HG03432 (cell line): ENCODE results near the gene SLC6A16.
"Not testable (repeated sequence)": the region's sequence is repeated elsewhere in the genome, so short reads cannot be mapped to it uniquely, and the experiment has no call there.

ENCODE experiments used
- ATAC-seq: cut with Tn5 transposase; IDR thresholded peaks from one replicate; pipeline ENCODE4 v1.9.1; 2021; ENCODE audit warnings: mild to moderate bottlenecking, moderate library complexity; ENCODE audit not compliant: unreplicated experiment

SLC6A16 gene

DNA sequence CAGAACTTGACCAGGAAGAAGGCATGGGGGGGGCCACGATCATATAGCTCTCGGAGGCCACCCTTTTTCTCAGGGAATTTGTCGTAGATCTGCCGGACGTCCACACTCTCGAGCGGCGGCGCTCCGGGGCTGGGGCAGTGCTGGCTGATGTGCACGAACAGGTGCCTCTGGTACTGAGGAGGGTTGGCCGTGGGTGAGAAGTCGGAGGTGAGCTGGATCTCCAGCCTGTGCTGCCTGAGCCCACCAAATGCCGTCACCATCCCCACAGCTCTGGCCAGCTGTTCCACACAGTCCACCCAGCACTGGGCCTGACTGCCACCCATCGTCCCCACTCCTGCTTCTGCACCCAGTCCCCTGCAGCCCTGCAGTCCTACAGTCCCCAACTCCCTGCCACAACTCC, 22.2 kb upstream of the SLC6A16 start:
- ATAC-seq, result no peak

DNA sequence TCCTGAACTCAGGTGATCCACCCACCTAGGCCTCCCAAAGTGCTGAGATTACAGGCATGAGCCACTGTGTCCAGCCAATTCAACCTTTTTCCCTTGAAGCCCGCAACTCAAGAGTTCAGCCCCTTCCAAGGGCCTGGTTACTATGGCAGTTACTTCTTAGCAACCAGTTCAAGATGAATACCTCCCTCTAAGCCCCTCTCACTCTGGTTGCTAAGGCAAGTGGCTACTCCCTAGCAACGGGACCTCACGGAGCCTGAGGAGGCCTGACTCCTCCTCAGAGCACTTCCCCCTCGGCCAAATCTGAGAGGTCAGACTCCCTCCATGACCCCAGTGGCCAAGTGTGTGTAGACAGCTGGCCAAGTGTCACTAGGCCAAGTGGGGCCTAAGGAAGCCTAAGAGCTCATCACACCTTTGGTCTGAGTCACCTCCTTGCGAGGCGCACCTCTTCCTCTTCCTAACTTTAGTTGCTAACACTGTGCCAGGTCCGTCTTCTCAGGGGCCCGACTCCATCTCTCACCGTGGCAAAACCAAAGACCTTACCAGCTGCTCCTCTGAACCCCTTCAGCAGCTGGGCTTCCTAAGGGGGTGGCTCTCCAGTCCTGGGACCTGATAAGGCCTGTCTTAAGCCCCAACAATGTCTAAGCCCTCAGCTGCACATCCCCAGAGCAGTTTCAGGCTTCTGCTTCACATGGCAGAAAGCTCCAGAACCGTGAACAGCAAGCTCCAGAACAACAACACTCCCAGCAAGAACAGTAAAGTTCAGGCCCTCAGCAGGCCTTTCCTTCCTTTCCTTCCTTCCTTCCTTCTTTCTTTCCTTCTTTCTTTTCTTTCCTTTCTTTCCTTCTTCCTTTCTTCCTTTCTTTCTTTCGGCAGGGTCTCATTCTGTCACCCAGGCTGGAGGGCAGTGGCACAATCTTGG, 19.8 kb upstream of the SLC6A16 start:
- ATAC-seq, result no peak

DNA sequence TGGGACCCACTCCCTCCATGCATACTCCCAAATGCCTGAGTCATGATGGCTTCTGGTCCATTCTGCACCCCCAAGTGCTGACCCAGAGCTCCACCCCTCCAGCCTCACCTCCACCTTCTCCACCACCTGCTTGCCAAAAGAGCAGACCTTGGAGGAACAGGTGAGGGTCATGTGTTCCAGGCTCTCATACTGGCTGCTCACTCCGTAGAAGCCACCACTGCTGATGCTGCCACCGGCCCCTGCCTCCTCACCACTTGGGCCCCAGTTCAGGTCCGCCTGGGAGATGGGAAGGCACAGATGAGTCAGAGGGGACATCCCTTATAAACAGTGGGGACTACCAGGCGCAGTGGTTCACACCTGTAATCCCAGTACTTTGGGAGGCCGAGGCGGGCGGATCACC, 18.1 kb upstream of the SLC6A16 start:
- no peak for ATAC-seq

DNA sequence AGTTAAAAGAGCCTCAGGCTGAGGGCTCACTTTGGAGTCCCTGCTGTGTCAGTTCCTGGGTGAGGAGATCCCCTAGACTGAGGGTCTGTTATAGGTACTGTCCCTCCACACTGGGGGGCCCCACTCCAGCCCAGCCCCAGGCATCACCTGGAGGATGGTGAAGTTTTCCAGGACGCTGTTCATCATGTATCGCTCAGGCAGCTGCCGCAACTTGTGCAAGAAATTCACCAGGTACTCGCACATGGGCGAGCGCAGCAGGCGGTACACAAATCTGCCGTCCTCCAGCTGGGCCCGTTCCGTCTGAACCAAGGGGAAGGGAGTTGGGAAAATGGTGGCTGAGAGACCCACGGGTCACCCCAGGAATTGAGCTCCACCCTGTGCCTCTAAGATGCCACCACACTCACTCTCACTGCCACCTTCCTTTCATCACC, 17.3 kb upstream of the SLC6A16 start:
- no peak for ATAC-seq

DNA sequence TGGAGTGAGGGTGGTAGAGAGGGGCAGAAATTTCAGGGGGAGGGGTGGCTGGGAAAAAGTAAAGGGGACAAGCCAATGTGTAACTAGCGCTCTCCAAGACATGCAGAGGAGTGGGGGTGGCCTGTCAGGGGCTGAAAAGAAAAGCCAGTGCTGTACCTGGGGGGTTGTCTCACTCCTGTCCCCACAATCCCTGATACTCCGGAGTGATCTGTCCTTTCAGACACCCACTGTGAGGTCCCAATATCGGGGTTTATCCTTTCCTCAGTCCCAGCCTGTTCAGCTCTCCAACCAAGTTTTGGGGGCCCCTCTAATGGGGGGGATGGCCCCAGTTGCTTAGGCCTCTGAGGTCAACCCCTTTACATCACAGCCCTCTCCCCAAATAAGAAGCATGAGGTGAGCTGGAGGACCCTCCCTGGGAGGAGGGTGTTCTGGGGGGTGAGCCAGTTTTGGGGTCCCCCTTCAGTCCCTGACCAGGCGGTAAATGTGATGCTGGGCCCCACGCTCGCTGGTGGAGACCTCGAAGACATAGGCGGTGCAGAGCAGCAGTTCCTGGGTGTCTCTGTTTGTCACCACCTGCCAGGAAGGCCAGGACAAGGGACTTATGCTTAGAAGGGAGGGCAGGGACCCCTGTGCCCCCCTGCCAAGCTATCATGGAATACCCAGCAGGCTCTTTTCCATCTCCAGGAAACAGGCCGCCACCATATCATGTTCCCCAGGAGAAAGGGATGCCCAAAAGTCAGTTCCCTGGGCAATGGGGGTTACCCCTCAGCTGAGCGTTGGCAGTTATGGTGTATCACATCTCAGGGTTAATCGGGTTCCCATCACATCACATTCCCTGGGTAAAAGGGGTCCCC, 16.1 kb upstream of the SLC6A16 start:
- no peak for ATAC-seq

DNA sequence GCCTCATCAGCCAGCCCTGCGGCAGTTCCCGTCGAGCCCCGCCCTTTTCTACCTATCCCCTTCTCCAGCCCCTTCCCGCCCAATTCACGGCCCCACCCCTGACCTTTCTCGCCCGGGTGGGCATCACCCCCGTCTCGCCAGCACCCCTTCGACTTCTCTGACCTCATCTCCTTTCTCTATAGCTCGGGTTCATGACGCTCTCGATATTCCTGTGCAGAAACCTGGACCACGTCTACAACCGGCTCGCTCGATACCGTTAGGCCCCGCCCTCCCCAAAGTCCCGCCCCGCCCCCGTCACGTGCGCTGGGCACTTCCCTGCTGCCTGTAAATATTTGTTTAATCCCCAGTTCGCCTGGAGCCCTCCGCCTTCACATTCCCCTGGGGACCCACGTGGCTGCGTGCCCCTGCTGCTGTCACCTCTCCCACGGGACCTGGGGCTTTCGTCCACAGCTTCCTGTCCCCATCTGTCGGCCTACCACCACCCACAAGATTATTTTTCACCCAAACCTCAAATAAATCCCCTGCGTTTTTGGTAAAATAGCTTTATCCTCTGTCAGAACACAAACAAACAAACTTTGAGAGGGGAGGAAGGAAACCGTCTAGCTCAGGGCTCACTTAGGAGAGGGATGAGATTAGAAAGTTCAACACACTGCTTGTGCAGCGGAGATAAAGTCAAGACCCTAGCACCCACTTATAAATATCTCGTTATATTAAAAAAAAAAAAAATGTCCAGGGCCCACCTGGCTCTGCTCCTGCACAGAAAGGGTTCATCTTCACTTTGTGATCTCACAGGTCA, 15.3 kb upstream of the SLC6A16 start:
- ATAC-seq, result peak; percentile 75

DNA sequence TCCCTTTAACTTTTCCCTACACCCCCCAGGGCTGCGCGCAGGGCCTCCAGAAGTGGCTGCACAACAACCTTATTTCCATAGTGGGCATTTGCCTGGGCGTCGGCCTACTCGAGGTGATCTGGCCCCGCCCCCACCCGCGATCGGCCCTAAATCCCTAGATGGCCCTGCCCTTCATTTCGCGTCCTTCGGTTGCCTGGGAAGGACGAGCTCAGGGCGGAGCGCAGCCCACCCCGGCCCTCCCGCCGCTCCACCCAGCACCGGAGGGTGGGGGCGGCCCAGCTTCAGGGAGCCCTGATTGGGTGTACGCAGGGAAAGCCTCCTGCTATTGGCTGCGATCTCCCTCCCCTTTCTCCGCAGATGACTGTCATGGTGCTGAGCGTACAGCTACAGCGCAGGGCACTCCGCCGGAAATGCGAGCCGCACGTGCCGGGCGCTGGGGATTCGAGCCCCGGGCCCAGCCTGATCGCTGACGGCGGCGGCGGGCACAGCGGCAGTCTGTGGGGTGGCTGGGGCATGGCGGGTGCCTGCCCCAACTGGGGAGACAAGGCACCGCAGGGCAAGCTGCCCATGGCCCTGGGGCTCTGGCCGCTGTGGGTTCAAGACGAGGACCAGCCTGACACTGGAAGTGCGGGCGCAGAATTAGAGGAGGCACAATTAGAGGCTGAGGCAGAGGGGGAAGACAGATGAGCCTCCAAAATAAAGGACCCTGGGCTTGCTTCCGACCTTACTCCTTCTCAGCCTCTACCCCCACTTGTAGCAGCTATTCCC, 14.5 kb upstream of the SLC6A16 start:
- ATAC-seq, result no peak

DNA sequence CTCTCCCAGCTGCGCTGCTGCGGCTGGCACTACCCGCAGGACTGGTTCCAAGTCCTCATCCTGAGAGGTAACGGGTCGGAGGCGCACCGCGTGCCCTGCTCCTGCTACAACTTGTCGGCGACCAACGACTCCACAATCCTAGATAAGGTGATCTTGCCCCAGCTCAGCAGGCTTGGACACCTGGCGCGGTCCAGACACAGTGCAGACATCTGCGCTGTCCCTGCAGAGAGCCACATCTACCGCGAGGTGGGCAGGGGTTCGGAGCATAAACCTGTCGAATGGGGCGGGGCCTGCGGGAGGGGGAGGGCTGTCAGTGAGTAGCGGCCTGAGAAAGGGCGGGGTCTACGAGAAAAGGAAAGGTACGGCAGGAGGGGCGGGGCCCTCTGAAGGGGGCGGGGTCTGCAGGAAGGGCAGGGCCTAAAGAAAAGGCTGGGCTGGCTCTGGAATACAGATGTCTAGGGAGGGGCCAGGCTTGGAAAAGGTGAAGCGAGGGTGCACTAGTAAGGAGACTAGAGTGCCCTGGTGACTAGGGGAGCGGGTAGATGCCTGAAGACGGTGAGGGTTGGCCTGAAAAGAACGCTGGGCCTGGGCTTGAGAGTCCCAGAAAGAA, 13.8 kb upstream of the SLC6A16 start:
- ATAC-seq, result no peak

DNA sequence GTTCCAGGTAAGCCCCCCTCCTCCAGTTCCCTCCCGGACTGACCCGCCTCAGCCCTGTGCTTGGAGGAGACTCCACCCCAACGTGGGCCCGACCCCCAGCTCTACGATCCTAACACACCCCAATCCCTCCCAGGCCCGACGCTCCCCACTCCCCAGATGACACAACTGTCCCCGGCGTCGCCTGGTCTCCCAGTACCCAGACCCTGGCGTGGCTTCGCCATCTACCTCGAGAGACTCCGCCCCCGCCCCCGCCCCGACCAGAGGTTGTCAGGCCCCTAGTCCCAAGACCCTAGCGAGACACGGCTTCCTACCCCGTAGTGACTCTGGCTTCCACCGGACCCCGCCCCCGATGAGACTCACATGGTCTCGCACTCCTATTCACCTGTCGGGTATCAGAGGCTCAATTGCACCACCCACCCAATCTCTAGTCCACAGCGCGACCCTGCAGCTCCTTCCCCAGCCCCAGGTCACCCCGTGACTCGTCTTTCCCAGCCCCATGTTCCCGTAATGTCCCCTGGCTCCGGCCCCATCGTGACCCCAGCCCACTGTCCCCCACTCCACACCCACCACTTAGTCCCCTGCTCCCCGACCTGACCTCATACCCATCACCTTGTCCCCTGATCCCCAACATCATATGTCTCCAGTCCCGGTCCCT, 13.2 kb upstream of the SLC6A16 start:
- no peak for ATAC-seq

DNA sequence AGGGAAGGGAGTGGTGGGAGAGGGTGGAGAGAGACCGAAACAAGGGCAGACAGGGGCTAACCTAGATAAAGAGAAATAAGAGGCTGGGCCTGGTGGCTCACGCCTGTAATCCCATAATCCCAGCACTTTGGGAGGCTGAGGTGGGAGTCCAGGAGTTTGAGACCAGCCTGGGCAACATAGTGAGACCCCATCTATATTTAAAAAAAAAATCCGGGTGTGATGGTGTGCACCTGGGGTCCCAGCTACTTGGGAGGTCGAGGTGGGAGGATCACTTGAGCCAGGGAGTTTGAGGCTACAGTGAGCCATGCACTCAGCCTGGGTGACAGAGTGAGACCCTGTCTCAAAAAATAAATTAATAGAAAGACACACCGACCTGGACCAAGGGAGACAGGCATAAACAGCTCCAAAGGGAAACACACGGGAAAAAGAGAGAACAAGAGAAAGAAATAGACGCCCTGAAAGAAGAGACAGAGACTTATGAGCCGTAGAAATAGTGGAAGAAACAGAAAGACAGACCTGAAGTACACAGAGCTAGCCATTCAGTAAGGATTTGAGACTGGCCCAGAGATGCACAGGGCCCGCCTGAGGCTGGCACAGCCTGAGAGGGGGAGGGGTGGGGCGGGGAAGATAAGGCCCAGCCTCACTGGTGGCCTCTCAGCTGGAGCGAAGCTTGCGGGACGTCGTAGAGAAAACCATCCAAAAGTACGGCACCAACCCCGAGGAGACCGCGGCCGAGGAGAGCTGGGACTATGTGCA, 12.5 kb upstream of the SLC6A16 start:
- ATAC-seq, result no peak

DNA sequence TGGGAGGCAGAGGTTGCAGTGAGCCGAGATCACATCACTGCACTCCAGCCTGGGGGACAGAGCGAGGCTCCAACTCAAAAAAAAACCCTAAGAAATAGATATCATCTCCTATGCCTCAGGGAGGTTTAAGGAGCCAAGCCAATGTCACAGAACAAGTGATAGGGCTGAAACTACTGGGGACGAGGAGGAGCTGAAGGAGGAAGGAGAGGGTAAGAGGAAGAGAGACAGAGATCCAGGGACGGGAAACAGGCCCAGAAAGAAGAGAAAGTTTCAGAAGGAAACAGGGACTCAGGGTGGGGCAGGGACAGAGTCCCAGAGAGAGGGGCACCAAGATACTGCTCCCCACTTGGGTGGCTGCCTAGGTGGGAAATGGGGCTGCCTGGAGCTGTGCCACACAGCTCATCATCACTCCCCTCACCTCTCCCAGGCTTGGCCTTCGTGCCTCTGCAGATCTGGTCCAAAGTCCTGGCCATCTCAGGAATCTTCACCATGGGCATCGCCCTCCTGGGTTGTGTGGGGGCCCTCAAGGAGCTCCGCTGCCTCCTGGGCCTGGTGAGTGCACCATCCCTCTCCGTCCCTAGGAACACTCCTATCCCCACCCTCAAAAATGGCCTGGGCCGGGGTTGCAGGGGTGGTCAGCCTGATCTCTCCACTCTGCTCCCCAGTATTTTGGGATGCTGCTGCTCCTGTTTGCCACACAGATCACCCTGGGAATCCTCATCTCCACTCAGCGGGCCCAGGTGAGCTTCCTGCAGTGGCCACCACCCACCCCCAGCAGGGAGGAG, 11.7 kb upstream of the SLC6A16 start:
- no peak for ATAC-seq

DNA sequence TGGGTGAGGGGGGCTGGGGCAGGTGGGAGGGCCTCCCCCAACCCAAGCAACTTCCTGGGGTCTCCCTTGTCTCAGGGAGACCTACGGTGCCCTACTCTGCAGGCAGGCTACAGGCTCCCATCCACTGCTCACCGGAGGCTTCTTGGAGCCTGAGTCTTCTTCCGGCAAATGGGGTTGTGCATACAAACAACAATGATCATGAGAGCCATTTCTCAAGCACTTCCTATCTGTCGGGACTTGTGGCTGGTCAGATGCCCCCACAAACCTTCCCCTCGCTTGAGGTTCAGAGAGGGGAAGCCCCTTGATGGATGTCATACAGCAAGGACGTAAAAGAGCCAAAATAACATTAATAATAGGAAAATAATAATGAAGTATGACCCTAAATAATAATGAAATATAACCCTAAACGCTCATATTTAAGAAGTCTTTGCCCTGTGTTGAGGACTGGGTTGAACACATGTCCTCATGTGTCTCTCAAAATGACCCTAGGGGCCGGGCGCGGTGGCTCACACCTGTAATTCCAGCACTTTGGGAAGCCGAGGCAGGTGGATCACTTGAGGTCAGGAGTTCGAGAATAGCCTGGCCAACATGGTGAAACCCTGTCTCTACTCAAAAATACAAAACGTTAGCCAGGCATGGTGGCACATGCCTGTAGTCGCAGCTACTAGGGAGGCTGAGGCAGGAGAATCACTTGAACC, 10.9 kb upstream of the SLC6A16 start:
- no peak for ATAC-seq

DNA sequence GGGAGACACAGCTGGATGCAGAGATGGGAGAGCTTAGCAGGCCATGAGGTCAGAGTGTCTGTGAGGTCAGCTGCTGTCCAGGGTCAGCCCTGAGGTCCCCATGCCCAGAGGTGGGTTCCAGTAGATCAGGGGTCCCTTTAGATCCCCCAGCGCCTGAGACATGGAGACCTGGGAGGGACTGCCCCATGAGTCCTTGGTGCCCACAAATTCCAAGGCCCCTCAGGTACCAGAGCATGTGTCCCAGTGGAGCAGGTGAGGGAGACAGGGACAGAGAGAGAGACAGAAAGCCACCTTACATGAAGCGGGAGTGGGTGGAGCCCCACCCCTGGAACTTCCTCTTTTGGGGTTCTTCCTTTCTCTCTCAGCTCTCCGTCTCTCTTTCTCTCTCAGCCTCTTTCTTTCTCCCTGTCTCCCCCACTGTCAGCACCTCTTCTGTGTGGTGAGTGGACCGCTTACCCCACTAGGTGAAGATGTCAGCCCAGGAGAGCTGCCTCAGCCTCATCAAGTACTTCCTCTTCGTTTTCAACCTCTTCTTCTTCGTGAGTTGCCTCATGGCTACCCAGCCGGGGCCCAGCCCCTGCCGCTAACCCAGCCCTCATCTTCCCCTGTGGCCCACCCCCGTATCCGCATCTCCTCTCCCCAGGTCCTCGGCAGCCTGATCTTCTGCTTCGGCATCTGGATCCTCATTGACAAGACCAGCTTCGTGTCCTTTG, 10.2 kb upstream of the SLC6A16 start, which contains the start of gene CD37:
CD37 (plus strand) TSS at position 336 of the 713 bp plus-strand sequence; CDS start at position 471, 135 bp downstream.
- no peak for ATAC-seq

DNA sequence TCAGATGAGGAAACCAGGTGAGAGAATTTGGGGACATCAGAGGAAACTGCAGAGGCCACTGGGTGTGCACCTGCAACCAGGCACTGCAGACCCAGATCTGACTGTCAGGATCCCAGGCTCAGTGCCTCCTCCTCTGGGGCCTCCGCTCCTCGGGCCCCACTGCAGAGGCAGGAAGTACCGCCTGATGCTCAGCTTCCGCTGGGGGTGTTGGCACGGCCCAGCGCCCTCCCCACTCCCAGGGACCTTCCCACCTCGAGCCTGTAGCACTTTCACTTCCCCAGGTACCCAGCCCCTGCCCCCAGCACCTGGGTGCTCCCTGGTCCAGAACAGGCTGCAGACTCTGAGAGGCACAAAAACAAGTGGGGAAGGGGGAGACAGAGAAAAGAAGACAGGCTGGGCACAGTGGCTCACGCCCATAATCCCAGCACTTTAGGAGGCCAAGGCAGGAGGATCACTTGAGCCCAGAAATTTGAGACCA, 8.9 kb upstream of the SLC6A16 start:
- peak; percentile 42 for ATAC-seq

DNA sequence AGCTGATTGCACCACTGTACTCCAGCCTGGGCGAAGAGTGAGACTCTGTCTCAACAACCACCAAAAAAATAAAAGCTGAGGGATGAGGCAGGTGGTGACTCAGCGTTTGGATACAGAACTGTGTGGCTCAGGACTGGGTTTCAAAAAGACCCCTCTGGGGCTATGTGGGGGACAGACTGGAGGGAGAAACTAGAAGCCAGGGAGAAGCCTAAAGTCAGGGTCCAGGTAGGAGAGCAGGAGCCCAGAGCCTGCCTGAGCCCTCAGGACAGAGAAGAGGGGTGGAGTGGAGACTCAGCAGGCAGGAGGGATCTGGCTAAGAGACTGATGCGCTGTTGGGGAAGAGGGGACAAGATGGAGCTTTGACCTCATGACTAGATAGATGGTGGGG, 8.4 kb upstream of the SLC6A16 start:
- ATAC-seq, result no peak

DNA sequence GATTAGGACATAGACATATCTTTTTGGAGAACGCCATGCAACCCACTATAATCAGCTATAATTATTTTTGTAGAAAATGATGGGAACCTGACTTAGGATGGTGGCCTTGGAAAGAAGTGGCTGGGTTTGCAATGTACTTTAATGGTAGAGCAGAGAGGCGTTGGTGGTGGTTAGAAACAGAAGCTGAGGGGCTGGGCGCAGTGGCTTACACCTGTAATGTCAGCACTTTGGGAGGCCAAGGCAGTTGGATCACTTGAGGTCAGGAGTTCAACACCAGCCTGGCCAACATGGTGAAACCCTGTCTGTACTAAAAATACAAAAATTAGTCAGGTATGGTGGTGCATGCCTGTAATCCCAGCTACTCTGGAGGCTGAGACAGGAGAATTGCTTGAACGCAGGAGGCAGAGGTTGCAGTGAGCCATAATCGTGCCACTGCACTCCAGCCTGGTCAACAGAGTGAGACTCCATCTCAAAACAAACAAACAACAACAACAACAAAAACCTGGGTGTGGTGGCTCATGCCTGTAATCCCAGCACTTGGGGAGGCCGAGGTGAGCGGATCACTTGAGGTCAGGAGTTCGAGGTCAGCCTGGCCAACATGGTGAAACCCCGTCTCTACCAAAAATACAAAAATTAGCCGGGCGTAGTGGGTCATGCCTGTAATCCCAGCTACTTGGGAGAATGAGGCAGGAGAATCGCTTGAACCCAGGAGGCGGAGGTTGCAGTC, 7.9 kb upstream of the SLC6A16 start:
- ATAC-seq, result not testable (repeated sequence)
